Pancreas (tissue), 10 donors: Measurements from ENCODE around the gene CD81. TPM values are rescaled to one million over a fixed set of nuclear protein-coding genes. Genes with fewer than 3 reads are reported as not detected.
"Not testable (repeated sequence)": the region's sequence is repeated elsewhere in the genome, so short reads cannot be mapped to it uniquely, and the experiment has no call there.

Experiments
- ATAC-seq, 4 donors: fragments of 200-7000 bp; cut with Tn5 transposase; one replicate each; pipeline versions ENCODE4 v1.8.0 to v1.9.1; 2020; ENCODE audit warnings: mild to moderate bottlenecking in 4 of 4, moderate library complexity in 4 of 4
- DNase-seq, 6 donors: peaks; one replicate each; pipeline ENCODE4 v3.0.0-alpha.2; 2020
- FAIRE-seq: peaks from 2 replicates; lab custom pipeline; 2012; peaks lifted over from hg19 to GRCh38; lab: Jason Lieb, UNC
- H3K27ac ChIP-seq, 4 donors: fragments of 200-600 bp; sonication (generic); 1 replicate in 3 of 4; 2 replicates in 1 of 4; pipeline versions ENCODE4 v1.5.0 to v1.8.0; 2020
- H3K27me3 ChIP-seq, 4 donors: fragments of 200-600 bp; one replicate each; pipeline ENCODE4 v1.8.0; 2021
- H3K36me3 ChIP-seq, 3 donors: fragments of 200-600 bp; sonication (generic) in 1 of 3; one replicate each; pipeline versions ENCODE4 v1.5.0 to v1.8.0; 2020 to 2021
- H3K4me1 ChIP-seq, 3 donors: fragments of 200-600 bp; one replicate each; pipeline ENCODE4 v1.8.0; 2021
- H3K4me3 ChIP-seq, 4 donors: fragments of 200-600 bp; sonication (generic) in 2 of 4; one replicate each; pipeline versions ENCODE4 v1.5.0 to v1.8.0; 2020 to 2021
- H3K9me3 ChIP-seq, 4 donors: fragments of 200-600 bp; one replicate each; pipeline ENCODE4 v1.8.0; 2021
- WGBS, 2 donors: extraction: QIAGEN DNeasy Blood & Tissue Kit; methylation state at CpG; one replicate each; pipeline ENCODE4 v1.1.7; 2013; 5-methylcytosine and 5-hydroxymethylcytosine counted together
- intact Hi-C, 3 donors: fragments of 100-400 bp; cut with DNase I; formaldehyde crosslinking; loops; one replicate each; pipeline versions ENCODE4 v1.11.1 to v1.14.2; 2022
- polyA plus RNA-seq, 2 donors: library from polyadenylated mRNA; stranded (reverse); fragments of 200-250 nt; gene quantifications; one replicate each; pipeline ENCODE4 v1.2.3, GENCODE V29; 2013
- total RNA-seq, 6 donors: library from RNA; stranded (reverse); fragmentation: NEBNext Ultra II Directional in 4 of 6; extraction: Animal tissue kit (Norgen Biotek cat#: 25700) in 4 of 6; gene quantifications; one replicate each; pipeline versions ENCODE4 v1.2.1 to v1.2.4, GENCODE V29; 2021 to 2023
- TF ChIP-seq, protein P1 (sequence below), 4 donors: fragments of 200-600 bp; sonication (generic) in 3 of 4; IDR thresholded peaks; one replicate each; pipeline versions ENCODE4 v1.5.0 to v1.8.0; 2021; ENCODE audit warnings: antibody characterized with exemption in 4 of 4
- donor health status: healthy with polysubstance abuse.
- donor health status: DM: no; HTN: no; CAD: no; lungs with moderate emphysema.
- donor health status: DM: no; HTN: no; CAD: no.
- donor health status: control.
- donor health status: control.
- donor health status: Bipolar disorder and iron deficiency.
- donor health status: DM: yes; HTN: yes; CAD: no.
- donor health status: DM: no; HTN: no; CAD: no.
- donor health status: DM: no; HTN: no; CAD: no.
- donor health status: DM: yes; HTN: yes; CAD: no.

CD81 gene
- total and polyA plus RNA-seq, 8 donors = 154 to 392 (median 236) TPM

DNA sequence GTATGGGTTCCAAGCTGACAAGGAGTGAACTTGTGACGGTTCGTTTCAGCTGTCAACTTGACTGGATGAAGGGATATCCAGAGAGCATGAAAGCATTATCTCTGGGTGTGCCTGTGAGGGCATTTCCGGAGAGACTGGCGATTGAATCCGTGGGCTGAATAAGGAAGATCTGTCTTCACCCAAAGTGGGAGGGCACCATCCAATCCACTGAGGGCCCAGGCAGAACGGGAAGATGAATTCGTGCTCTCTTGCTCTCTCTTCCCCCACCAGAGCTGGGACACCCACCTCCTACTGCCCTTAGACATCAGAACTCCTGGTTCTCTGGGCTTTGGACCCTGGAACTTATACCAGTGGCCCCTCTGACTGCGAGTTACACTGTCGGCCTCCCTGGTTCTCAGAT is 15.5 kb upstream of the CD81 start:
- H3K9me3 ChIP-seq = no peaks in the 10 kb centered on the region
- no peaks in the 10 kb centered on the region for H3K27me3 ChIP-seq
- no peak for DNase-seq
- TF ChIP-seq, protein P1, sequence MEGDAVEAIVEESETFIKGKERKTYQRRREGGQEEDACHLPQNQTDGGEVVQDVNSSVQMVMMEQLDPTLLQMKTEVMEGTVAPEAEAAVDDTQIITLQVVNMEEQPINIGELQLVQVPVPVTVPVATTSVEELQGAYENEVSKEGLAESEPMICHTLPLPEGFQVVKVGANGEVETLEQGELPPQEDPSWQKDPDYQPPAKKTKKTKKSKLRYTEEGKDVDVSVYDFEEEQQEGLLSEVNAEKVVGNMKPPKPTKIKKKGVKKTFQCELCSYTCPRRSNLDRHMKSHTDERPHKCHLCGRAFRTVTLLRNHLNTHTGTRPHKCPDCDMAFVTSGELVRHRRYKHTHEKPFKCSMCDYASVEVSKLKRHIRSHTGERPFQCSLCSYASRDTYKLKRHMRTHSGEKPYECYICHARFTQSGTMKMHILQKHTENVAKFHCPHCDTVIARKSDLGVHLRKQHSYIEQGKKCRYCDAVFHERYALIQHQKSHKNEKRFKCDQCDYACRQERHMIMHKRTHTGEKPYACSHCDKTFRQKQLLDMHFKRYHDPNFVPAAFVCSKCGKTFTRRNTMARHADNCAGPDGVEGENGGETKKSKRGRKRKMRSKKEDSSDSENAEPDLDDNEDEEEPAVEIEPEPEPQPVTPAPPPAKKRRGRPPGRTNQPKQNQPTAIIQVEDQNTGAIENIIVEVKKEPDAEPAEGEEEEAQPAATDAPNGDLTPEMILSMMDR (IDR thresholded peaks at IDR 0.05) = no peak
- ATAC-seq = no peak
- intact Hi-C loops = no loop called here
- no peak for FAIRE-seq
- H3K4me3 ChIP-seq = no peak overlapping the region
- WGBS, 2 donors = 73 to 75% methylated on average over 9 of the region's 9 CpGs
- H3K36me3 ChIP-seq = no peaks in the 10 kb centered on the region
- no peaks in the 10 kb centered on the region for H3K4me1 ChIP-seq
- no peak overlapping the region for H3K27ac ChIP-seq

DNA sequence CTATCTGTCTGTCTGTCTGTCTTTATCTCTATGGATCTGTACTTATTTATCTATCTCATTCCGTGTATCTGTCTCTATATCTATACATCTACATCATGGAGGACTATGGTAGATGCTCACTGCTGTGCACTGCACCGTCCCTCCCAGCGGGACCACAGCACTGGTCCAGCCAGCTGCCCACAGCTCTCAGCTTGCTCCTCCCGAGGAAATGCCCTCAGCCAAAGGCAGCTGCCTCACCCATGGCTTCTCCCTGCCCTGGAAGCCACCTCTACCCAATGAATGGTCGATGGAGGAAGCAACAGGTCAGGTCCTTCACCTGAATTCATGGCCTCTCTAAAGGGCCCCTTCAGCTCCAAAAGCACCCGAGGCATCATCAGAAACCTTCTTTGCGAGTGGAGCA is 14.7 kb upstream of the CD81 start:
- ATAC-seq = no peak
- no peaks in the 10 kb centered on the region for H3K27me3 ChIP-seq
- intact Hi-C loops = no loop called here
- TF ChIP-seq, protein P1 (IDR thresholded peaks at IDR 0.05) = no peak
- H3K27ac ChIP-seq = no peak overlapping the region
- no peaks in the 10 kb centered on the region for H3K9me3 ChIP-seq
- 78 to 81% methylated on average over 7 of the region's 7 CpGs for WGBS, 2 donors
- H3K36me3 ChIP-seq = no peaks in the 10 kb centered on the region
- FAIRE-seq = no peak
- H3K4me3 ChIP-seq = no peak overlapping the region
- no peak for DNase-seq
- no peaks in the 10 kb centered on the region for H3K4me1 ChIP-seq

DNA sequence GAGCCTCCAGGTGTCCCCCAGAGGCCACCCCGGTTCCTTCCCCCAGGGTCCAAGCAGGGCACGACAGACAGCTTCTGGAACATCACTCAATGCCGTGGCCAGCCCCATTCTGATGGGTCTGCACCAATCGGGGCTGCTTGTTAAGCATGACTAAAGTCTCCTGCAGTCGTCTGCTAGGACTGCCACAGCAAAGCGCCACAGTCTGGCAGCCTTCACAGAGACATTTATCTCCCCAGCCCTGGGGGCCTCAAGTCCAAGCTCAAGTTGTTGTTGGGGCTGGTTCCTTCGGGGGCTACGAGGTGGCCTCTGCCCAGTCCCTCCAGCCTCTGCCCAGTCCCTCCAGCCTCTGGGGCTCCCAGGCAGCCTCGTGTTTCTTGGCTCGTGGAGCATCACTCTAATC is 14.0 kb upstream of the CD81 start:
- H3K27ac ChIP-seq = no peak overlapping the region
- FAIRE-seq (no peak), ATAC-seq (no peak), DNase-seq (no peak)
- H3K9me3 ChIP-seq = no peaks in the 10 kb centered on the region
- TF ChIP-seq, protein P1 (IDR thresholded peaks at IDR 0.05) = no peak
- no peaks in the 10 kb centered on the region for H3K36me3 ChIP-seq
- H3K4me3 ChIP-seq = no peak overlapping the region
- H3K27me3 ChIP-seq = no peaks in the 10 kb centered on the region
- intact Hi-C loops = no loop called here
- H3K4me1 ChIP-seq = no peaks in the 10 kb centered on the region
- 84 to 89% methylated on average over 10 of the region's 10 CpGs for WGBS, 2 donors

DNA sequence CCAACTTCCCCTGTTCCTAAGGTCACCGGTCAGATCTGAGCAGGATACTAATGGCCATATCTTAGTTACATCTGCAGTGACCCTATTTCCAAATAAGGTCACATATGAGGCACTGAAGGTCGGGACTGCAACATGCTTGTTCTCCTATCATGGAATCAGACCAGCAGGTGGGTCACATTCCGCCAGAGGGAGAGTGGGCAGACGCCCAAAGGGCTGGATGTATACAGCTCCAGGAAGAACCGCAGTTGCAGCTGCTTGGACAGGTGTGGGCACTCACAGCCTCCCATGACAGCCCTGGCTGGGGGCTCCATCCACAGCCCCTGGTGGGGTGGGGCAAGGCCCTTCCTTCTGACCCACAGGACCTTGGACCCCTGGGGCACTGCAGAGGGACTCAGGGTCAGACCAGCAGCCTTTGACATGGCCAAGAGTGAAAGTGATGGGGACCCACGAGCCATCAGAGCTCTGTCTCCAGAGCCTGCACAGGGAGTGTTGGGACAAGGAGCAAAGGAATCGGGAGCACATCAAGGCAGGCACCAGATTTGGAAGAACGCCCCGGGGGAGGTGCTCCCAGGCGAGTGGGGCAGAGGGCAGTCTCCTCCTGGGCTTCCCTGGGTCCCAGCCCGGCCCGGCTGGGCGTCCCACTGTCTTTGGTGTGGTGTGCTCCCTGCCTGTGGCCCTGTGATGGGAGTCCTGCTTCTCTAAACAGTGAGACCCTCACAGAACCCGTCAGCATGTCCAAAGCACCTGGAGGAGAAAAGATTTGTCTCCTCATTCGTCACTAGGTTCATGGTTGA is 13.3 kb upstream of the CD81 start:
- no peaks in the 10 kb centered on the region for H3K4me1 ChIP-seq
- H3K27ac ChIP-seq = no peak overlapping the region
- no peak for DNase-seq
- no peaks in the 10 kb centered on the region for H3K36me3 ChIP-seq
- no peaks in the 10 kb centered on the region for H3K27me3 ChIP-seq
- FAIRE-seq = no peak
- H3K4me3 ChIP-seq = no peak overlapping the region
- intact Hi-C loops = no loop called here
- 86 to 91% methylated on average over 15 of the region's 15 CpGs for WGBS, 2 donors
- TF ChIP-seq, protein P1 (IDR thresholded peaks at IDR 0.05) = no peak
- H3K9me3 ChIP-seq = no peaks in the 10 kb centered on the region
- no peak for ATAC-seq

DNA sequence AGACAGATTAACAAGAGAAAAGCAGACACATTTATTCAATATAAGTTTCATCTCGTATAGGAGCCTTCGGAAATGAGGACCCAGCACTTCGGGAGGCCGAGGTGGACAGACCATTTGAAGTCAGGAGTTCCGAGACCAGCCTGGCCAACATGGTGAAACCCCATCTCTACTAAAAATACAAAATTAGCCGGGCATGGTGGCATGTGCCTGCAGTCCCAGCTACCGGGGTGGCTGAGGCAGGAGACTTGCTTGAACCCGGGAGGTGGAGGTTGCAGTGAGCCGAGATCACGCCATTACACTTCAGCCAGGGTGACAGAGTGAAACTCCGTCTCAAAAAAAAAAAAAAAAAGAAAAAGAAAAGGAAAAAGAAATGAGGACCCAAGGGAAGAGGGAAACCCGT is 12.7 kb upstream of the CD81 start:
- H3K4me3 ChIP-seq, H3K9me3 ChIP-seq, FAIRE-seq, intact Hi-C loops, H3K27ac ChIP-seq, H3K36me3 ChIP-seq, ATAC-seq, H3K4me1 ChIP-seq, H3K27me3 ChIP-seq, DNase-seq: not testable (repeated sequence)
- WGBS, 2 donors = 90 to 92% methylated on average over 12 of the region's 12 CpGs
